ENCODE measurements around the gene CDK10.
"Not testable (repeated sequence)": the region's sequence is repeated elsewhere in the genome, so short reads cannot be mapped to it uniquely, and the experiment has no call there.

The CDK10 gene

GRCh38 chr16:89668790-89669158 lies 17.7 kb upstream of the CDK10 start:
- no peak for DNase-seq

GRCh38 chr16:89669755-89670154 lies 16.7 kb upstream of the CDK10 start:
- no peak for DNase-seq

- no peak for DNase-seq
Measured at GRCh38 chr16:89670496-89671431, 15.7 kb upstream of the CDK10 start.

GRCh38 chr16:89671565-89671964 lies 14.9 kb upstream of the CDK10 start:
- not testable (repeated sequence) for DNase-seq

- DNase-seq, result no peak
Measured at GRCh38 chr16:89672177-89672941, 14.1 kb upstream of the CDK10 start.

- no peak for DNase-seq
Measured at GRCh38 chr16:89678258-89678657, 8.2 kb upstream of the CDK10 start.

GRCh38 chr16:89685916-89686315 lies 573 bp upstream of the CDK10 start:
- DNase-seq, result no peak

GRCh38 chr16:89687092-89687940 lies 827 bp downstream of the CDK10 start:
- DNase-seq, result no peak

GRCh38 chr16:89688395-89688794 lies 1.9 kb downstream of the CDK10 start:
- DNase-seq, result no peak

- no peak for DNase-seq
Measured at GRCh38 chr16:89689142-89689541, 2.7 kb downstream of the CDK10 start.

GRCh38 chr16:89689621-89690020 lies 3.1 kb downstream of the CDK10 start:
- DNase-seq, result not testable (repeated sequence)

GRCh38 chr16:89690392-89690901 lies 4.0 kb downstream of the CDK10 start:
- DNase-seq, result no peak

- no peak for DNase-seq
Measured at GRCh38 chr16:89691231-89691985, 4.9 kb downstream of the CDK10 start.

- no peak for DNase-seq
Measured at GRCh38 chr16:89691986-89692569, 5.6 kb downstream of the CDK10 start.

- no peak for DNase-seq
Measured at GRCh38 chr16:89693289-89693731, 6.8 kb downstream of the CDK10 start.

- no peak for DNase-seq
Measured at GRCh38 chr16:89693931-89694783, 7.7 kb downstream of the CDK10 start.

GRCh38 chr16:89694784-89695085 lies 8.2 kb downstream of the CDK10 start:
- not testable (repeated sequence) for DNase-seq

- DNase-seq, result no peak
Measured at GRCh38 chr16:89695086-89695874, 8.8 kb downstream of the CDK10 start.

GRCh38 chr16:89695875-89696669 lies 9.6 kb downstream of the CDK10 start:
- DNase-seq, result no peak

Data from SIG-M5 (cell line).